Panc1 (cell line): ENCODE measurements around the gene BACH2.

Source experiments
- TF ChIP-seq, protein P1 (sequence below): fragments of 450-650 bp; IDR thresholded peaks from 2 replicates; pipeline ENCODE4 v1.5.1; 2017; ENCODE audit warnings: mild to moderate bottlenecking
- TF ChIP-seq, protein P2 (sequence below), 2 experiments: IDR thresholded peaks; 2 replicates each; pipeline ENCODE4 v1.6.1; 2011 to 2012; ENCODE audit warnings: low read depth in 2 of 2, control low read depth in 1 of 2, low read length in 1 of 2, mild to moderate bottlenecking in 1 of 2, moderate library complexity in 1 of 2; ENCODE audit not compliant: insufficient read depth in 1 of 2

DNA sequence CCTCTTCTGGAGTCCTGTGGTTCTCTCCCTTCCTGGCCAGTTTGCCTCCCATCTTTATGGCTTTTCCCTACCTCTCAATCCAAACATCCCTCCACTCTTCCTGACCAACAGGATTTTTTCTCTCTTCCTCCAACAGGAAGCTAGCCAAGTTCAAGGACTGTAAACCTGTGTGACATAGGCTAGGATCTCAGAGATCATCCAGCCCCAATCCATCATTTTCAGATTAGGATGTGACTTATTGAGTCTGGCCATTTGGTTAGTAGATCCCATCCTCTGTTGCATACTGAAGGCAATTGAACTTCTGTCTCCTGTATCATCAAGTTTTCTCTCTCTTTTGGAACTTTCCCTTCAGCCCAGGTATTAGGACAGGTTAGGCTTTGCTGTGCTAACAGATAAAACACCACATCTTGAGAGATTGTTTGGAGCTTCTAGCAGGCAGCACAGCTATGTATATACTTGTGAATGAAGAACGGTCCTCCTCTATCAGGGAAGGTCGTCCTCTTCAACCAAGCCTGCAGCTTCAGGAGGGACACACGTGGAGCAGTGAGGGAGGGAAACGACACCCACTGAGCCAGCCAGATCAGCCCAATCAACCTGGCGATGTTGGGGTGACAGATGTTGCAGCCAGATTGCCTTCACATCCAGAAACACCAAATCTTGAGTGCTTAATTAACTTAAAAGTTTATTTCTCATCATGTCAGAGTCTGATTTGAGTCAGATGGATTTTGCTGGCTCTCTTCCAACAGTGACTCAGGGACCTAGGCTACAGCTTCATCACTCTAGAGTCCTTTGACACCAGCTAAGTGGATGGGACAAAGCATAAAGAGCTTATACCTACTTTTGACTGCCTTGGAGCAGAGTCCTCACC is 295.5 kb downstream of the BACH2 start:
- TF ChIP-seq, protein P1, sequence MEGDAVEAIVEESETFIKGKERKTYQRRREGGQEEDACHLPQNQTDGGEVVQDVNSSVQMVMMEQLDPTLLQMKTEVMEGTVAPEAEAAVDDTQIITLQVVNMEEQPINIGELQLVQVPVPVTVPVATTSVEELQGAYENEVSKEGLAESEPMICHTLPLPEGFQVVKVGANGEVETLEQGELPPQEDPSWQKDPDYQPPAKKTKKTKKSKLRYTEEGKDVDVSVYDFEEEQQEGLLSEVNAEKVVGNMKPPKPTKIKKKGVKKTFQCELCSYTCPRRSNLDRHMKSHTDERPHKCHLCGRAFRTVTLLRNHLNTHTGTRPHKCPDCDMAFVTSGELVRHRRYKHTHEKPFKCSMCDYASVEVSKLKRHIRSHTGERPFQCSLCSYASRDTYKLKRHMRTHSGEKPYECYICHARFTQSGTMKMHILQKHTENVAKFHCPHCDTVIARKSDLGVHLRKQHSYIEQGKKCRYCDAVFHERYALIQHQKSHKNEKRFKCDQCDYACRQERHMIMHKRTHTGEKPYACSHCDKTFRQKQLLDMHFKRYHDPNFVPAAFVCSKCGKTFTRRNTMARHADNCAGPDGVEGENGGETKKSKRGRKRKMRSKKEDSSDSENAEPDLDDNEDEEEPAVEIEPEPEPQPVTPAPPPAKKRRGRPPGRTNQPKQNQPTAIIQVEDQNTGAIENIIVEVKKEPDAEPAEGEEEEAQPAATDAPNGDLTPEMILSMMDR, result no peak
- TF ChIP-seq, protein P2, sequence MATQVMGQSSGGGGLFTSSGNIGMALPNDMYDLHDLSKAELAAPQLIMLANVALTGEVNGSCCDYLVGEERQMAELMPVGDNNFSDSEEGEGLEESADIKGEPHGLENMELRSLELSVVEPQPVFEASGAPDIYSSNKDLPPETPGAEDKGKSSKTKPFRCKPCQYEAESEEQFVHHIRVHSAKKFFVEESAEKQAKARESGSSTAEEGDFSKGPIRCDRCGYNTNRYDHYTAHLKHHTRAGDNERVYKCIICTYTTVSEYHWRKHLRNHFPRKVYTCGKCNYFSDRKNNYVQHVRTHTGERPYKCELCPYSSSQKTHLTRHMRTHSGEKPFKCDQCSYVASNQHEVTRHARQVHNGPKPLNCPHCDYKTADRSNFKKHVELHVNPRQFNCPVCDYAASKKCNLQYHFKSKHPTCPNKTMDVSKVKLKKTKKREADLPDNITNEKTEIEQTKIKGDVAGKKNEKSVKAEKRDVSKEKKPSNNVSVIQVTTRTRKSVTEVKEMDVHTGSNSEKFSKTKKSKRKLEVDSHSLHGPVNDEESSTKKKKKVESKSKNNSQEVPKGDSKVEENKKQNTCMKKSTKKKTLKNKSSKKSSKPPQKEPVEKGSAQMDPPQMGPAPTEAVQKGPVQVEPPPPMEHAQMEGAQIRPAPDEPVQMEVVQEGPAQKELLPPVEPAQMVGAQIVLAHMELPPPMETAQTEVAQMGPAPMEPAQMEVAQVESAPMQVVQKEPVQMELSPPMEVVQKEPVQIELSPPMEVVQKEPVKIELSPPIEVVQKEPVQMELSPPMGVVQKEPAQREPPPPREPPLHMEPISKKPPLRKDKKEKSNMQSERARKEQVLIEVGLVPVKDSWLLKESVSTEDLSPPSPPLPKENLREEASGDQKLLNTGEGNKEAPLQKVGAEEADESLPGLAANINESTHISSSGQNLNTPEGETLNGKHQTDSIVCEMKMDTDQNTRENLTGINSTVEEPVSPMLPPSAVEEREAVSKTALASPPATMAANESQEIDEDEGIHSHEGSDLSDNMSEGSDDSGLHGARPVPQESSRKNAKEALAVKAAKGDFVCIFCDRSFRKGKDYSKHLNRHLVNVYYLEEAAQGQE (IDR thresholded peaks at IDR 0.05; ENCODE audit: insufficient read depth in 1 of 2, low read depth in 2 of 2, low read length in 1 of 2), result no peak
